ENCODE measurements around the gene AUTS2.

DNA sequence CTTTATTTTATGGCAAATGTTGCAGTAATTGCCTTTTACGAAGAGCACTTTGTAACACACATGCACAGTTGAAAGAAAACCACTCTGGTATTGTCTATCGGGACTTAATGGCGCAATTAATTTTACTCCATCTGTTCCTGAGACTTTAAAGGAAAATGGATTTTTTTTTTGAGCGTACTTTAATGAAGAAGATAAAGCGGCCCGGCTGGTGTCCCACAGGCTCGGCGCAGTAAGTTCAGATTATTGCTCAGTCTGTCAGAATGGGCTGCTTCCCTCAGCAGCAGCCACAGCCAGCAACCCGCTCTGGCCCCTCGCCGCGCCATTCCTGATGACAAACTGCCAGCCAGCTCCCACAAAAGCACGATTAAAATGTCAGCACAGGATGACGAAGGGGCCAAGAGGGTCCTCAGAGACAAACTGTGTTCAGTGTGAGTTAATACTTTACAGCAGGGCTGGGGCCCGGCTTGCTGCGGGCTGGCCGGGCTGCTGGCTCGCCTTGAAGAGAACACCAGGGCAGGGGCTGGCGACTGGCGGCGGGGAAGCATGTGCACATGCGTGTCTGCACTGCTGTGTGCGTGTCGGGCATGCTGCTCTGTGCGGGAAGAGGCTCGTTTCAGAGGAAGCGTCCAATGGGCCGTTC lies 1032.7 kb downstream of the AUTS2 start:
- TF ChIP-seq NFRKB (IDR thresholded peaks at IDR 0.05) = no peak
- no peak for TF ChIP-seq FOXM1 (IDR thresholded peaks at IDR 0.05; ENCODE audit: borderline replicate concordance)
- TF ChIP-seq FOXA1 (IDR thresholded peaks at IDR 0.05) = no peak
- no peak for TF ChIP-seq SP1 (IDR thresholded peaks at IDR 0.05)
- TF ChIP-seq ELF4 (IDR thresholded peaks at IDR 0.05) = no peak
- TF ChIP-seq ARNT (IDR thresholded peaks at IDR 0.05) = no peak
- TF ChIP-seq SUZ12 (IDR thresholded peaks at IDR 0.05) = no peak
- TF ChIP-seq FOXK2 (IDR thresholded peaks at IDR 0.05) = no peak
- TF ChIP-seq HDGF (IDR thresholded peaks at IDR 0.05; ENCODE audit: borderline replicate concordance) = no peak
